Karpas-422 (cell line): ENCODE results near the gene ZNF385D. TPM values are rescaled to one million over a fixed set of nuclear protein-coding genes. Genes with fewer than 3 reads are reported as not detected.

Source experiments
- DNase-seq: peaks from one replicate; pipeline ENCODE4 v3.0.0-alpha.2; 2015
- H2AFZ ChIP-seq: fragments of 200-600 bp; sonication (generic); 2 replicates; pipeline ENCODE4 v1.6.1; 2014; ENCODE audit warnings: antibody characterized with exemption, low read length, mixed read lengths
- H3K27ac ChIP-seq: fragments of 200-600 bp; sonication (generic); 2 replicates; pipeline ENCODE4 v1.5.1; 2014; ENCODE audit warnings: mild to moderate bottlenecking, low read length, moderate library complexity
- H3K27me3 ChIP-seq: fragments of 200-600 bp; sonication (generic); 2 replicates; pipeline ENCODE4 v1.6.1; 2014; ENCODE audit warnings: low read length, mixed read lengths
- H3K36me3 ChIP-seq: fragments of 200-600 bp; sonication (generic); 2 replicates; pipeline ENCODE4 v1.6.1; 2014; ENCODE audit warnings: low read length, mixed read lengths; ENCODE audit not compliant: insufficient read depth
- H3K4me1 ChIP-seq: fragments of 200-600 bp; sonication (generic); 2 replicates; pipeline ENCODE4 v1.6.1; 2014; ENCODE audit warnings: mild to moderate bottlenecking, low read length, mixed read lengths
- H3K4me2 ChIP-seq: fragments of 200-600 bp; sonication (generic); 2 replicates; pipeline ENCODE4 v1.6.1; 2014; ENCODE audit warnings: low read length, low read depth, mild to moderate bottlenecking; ENCODE audit not compliant: poor library complexity, severe bottlenecking
- H3K4me3 ChIP-seq: fragments of 200-600 bp; sonication (generic); 2 replicates; pipeline ENCODE4 v1.5.1; 2014; ENCODE audit warnings: mild to moderate bottlenecking, antibody characterized with exemption, low read length, mixed read lengths
- H3K79me2 ChIP-seq: fragments of 200-600 bp; sonication (generic); 2 replicates; pipeline ENCODE4 v1.6.1; 2014; ENCODE audit warnings: mild to moderate bottlenecking, low read length, mixed read lengths
- H3K9ac ChIP-seq: fragments of 200-600 bp; sonication (generic); 2 replicates; pipeline ENCODE4 v1.6.0; 2014; ENCODE audit warnings: low read length
- H3K9me2 ChIP-seq: fragments of 200-600 bp; sonication (generic), shearing (Covaris generic); replicated peaks from 2 replicates; pipeline ENCODE4 v1.6.0; 2014; ENCODE audit warnings: mild to moderate bottlenecking, low read length, moderate library complexity; ENCODE audit not compliant: insufficient read depth
- H3K9me3 ChIP-seq: fragments of 300-700, 200-600 bp; sonication (generic); 2 replicates; pipeline ENCODE4 v1.6.1; 2014; ENCODE audit warnings: low read length, mixed read lengths
- H4K20me1 ChIP-seq: fragments of 200-600 bp; sonication (generic); 2 replicates; pipeline ENCODE4 v1.6.1; 2014; ENCODE audit warnings: mild to moderate bottlenecking, antibody characterized with exemption, low read length, low read depth; ENCODE audit not compliant: insufficient read depth
- total RNA-seq: library from RNA; depleted of rRNA; stranded (reverse); fragments of >200 nt; shearing (Covaris generic); gene quantifications from 2 replicates; pipeline ENCODE4 v1.2.3, GENCODE V29; 2014; ENCODE audit warnings: low replicate concordance

Gene ZNF385D
- total RNA-seq, 1 experiment from 2014 or later: not detected

DNA sequence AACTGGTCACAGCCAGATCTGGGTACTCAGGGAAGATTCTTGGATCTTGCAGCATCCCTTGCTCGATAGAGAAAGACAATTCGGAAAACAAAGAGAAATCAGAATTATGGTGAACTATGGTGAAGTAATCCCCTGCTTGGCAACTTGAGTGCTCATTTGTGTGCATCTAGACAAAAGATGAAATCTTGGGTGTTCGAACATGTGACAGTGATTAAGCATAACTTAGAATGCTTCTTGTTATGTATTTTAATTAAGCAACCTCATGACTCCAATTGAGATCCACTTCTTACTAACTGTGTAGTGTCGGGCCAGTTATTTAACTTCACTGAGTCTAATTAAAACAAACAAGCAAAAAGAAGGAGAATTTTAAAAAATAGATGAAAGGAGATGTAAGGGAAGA, 56.5 kb downstream of the ZNF385D start:
- Histone ChIP-seq H3K9ac (no peak overlapping the region), H3K4me2 (no peak overlapping the region), H3K9me2 (no peaks in the 10 kb centered on the region), H3K4me3 (no peak overlapping the region), H3K79me2 (no peaks in the 10 kb centered on the region), H3K36me3 (no peaks in the 10 kb centered on the region), H4K20me1 (no peaks in the 10 kb centered on the region), H2AFZ (no peak overlapping the region), H3K9me3 (peaks cover 3% of the 10 kb centered on the region; the same call in 1 of the 2 replicates), H3K27me3 (no peaks in the 10 kb centered on the region), H3K27ac (no peak overlapping the region), H3K4me1 (no peaks in the 10 kb centered on the region)
- DNase-seq: no peak

GRCh38 chr3:21691036-21691435, 60.0 kb downstream of the ZNF385D start:
- H3K9ac ChIP-seq: no peak overlapping the region
- H3K4me3 ChIP-seq: no peak overlapping the region
- DNase-seq: no peak
- H3K9me2 ChIP-seq: no peaks in the 10 kb centered on the region
- H3K9me3 ChIP-seq: peaks cover 6% of the 10 kb centered on the region; the same call in 1 of the 2 replicates
- H3K4me2 ChIP-seq: no peak overlapping the region
- H3K79me2 ChIP-seq: no peaks in the 10 kb centered on the region
- no peak overlapping the region for H2AFZ ChIP-seq
- no peaks in the 10 kb centered on the region for H3K36me3 ChIP-seq
- no peaks in the 10 kb centered on the region for H3K4me1 ChIP-seq
- H4K20me1 ChIP-seq: no peaks in the 10 kb centered on the region
- H3K27ac ChIP-seq: no peak overlapping the region
- H3K27me3 ChIP-seq: no peaks in the 10 kb centered on the region

DNA sequence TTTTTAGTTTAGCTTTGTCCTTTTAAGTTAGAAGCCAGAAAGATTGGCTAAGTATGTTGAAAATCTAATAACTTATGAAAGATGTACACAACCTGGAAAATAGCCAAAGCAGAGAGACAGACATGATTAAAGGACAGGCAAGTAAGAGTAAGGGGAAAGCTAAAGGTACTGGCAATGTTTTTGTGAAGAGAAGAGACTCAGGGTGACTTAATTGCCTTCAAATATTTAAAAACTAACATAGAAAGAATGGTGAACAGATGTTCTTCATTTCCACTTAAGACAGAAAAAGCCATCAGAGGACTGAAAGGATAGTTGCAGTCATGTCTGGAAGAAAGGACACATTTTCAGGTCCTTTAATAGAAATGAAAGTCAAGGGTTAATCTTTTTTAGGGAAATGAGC, 68.8 kb downstream of the ZNF385D start:
- Histone ChIP-seq H3K79me2 (no peaks in the 10 kb centered on the region), H3K4me2 (no peak overlapping the region), H4K20me1 (no peaks in the 10 kb centered on the region), H3K27ac (no peak overlapping the region), H3K9ac (no peak overlapping the region), H3K36me3 (no peaks in the 10 kb centered on the region), H3K4me3 (no peak overlapping the region), H3K9me2 (no peaks in the 10 kb centered on the region), H2AFZ (no peak overlapping the region), H3K27me3 (no peaks in the 10 kb centered on the region), H3K9me3 (peaks cover 3% of the 10 kb centered on the region; the same call in 1 of the 2 replicates), H3K4me1 (no peaks in the 10 kb centered on the region)
- no peak for DNase-seq

- Histone ChIP-seq H3K27me3 (no peaks in the 10 kb centered on the region), H4K20me1 (no peaks in the 10 kb centered on the region), H3K4me1 (no peaks in the 10 kb centered on the region), H3K27ac (no peak overlapping the region), H3K79me2 (no peaks in the 10 kb centered on the region), H3K4me3 (no peak overlapping the region), H3K36me3 (no peaks in the 10 kb centered on the region), H3K9me3 (peaks cover 3% of the 10 kb centered on the region; the same call in 1 of the 2 replicates), H3K9ac (no peak overlapping the region), H2AFZ (no peak overlapping the region), H3K4me2 (no peak overlapping the region), H3K9me2 (no peaks in the 10 kb centered on the region)
- DNase-seq: no peak
Observed at GRCh38 chr3:21673393-21673792, 77.6 kb downstream of the ZNF385D start.

DNA sequence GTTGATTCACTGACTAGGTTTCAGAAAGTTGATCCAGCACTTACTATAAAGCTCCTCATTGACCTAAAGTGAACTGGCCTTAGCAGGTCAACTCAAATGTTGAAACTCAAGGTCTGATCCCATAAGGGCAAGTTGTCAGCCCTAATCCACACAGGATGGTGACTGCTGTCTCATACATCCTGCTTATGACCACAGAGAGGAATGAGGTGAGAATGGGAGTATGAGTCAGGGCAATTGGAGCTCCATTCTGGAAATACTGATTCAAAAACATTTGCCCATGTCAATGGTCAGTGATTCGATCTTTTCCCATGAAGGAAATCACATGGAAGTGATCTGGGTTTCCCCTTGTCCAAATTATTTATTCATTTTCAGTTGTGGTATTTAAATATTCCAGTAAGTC, 78.7 kb downstream of the ZNF385D start:
- Histone ChIP-seq H2AFZ (no peak overlapping the region), H3K9ac (no peak overlapping the region), H3K27me3 (no peaks in the 10 kb centered on the region), H3K4me1 (no peaks in the 10 kb centered on the region), H3K36me3 (no peaks in the 10 kb centered on the region), H3K79me2 (no peaks in the 10 kb centered on the region), H3K27ac (no peak overlapping the region), H3K9me2 (no peaks in the 10 kb centered on the region), H3K4me3 (no peak overlapping the region), H3K4me2 (no peak overlapping the region), H3K9me3 (peaks cover 6% of the 10 kb centered on the region; the same call in 1 of the 2 replicates), H4K20me1 (no peaks in the 10 kb centered on the region)
- DNase-seq: no peak

- no peaks in the 10 kb centered on the region for H3K79me2 ChIP-seq
- H3K4me3 ChIP-seq: no peak overlapping the region
- H3K36me3 ChIP-seq: no peaks in the 10 kb centered on the region
- no peak overlapping the region for H2AFZ ChIP-seq
- no peaks in the 10 kb centered on the region for H3K4me1 ChIP-seq
- no peaks in the 10 kb centered on the region for H4K20me1 ChIP-seq
- H3K4me2 ChIP-seq: no peak overlapping the region
- no peak for DNase-seq
- peaks cover 6% of the 10 kb centered on the region; the same call in 1 of the 2 replicates for H3K9me3 ChIP-seq
- H3K27me3 ChIP-seq: no peaks in the 10 kb centered on the region
- no peak overlapping the region for H3K9ac ChIP-seq
- H3K9me2 ChIP-seq: no peaks in the 10 kb centered on the region
- H3K27ac ChIP-seq: no peak overlapping the region
Observed at GRCh38 chr3:21670386-21670785, 80.6 kb downstream of the ZNF385D start.

DNA sequence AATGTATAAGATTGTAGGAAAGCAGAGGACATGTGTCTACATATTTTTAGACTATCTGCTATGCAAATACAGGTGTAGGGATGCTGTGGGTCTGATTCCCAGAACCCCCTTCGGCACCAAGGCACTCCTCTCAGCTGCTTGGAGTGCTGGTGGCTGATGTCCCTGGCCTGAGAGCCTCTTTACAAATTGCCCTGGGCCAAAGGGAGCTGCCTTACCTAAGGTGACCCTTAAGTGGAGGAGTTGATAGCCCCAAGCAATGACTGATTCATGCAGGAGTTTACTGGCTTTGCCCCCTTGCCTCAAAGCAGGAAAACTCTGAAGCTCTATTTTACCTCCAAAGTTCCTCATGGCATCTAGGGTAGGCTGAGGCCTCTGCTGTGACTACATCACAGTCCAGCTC, 83.0 kb downstream of the ZNF385D start:
- Histone ChIP-seq H3K9me2 (no peaks in the 10 kb centered on the region), H3K4me1 (no peaks in the 10 kb centered on the region), H3K4me3 (no peak overlapping the region), H3K9ac (no peak overlapping the region), H3K27ac (no peak overlapping the region), H3K36me3 (no peaks in the 10 kb centered on the region), H3K9me3 (peaks cover 3% of the 10 kb centered on the region; the same call in 1 of the 2 replicates), H3K27me3 (no peaks in the 10 kb centered on the region), H3K4me2 (no peak overlapping the region), H3K79me2 (no peaks in the 10 kb centered on the region), H4K20me1 (no peaks in the 10 kb centered on the region), H2AFZ (no peak overlapping the region)
- no peak for DNase-seq

DNA sequence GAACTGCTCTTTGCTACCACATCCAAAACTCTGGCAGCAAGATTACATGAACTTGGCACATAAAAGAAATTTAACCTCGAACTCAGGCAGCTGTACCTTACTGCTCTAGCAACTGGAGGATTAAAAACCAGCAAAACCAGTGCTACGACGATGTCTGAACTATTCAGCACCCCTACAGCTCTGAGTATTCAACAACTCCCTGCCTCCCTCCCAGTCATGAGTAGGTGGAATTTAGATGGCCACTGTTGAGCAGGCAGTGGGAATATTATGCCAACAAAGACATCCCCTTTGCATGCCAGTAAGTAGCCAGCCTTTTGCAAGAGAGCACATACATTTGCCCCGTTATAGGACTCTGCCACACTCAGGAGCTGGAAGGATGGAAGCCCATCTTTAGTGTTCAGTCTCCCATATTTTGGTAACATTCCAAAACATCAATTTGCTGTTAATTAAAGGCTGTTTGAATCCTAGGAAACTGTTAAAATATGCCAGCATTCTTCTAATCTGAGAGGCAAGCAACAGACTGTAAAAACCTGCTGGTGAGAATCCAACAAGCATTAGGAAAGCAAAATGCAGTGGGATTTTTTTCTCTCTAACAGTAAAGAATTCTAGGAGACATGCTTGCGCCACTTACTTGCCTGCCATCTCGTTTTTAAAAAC, 85.4 kb downstream of the ZNF385D start:
- H3K27me3 ChIP-seq: no peaks in the 10 kb centered on the region
- no peak overlapping the region for H2AFZ ChIP-seq
- H3K4me3 ChIP-seq: no peak overlapping the region

More for the DNA sequence above, 85.4 kb downstream of the ZNF385D start:
- Histone ChIP-seq H3K27ac (no peak overlapping the region), H3K79me2 (no peaks in the 10 kb centered on the region), H3K9ac (no peak overlapping the region), H3K36me3 (no peaks in the 10 kb centered on the region), H3K4me1 (no peaks in the 10 kb centered on the region), H3K9me2 (no peaks in the 10 kb centered on the region), H3K4me2 (no peak overlapping the region), H3K9me3 (peaks cover 3% of the 10 kb centered on the region; the same call in 1 of the 2 replicates), H4K20me1 (no peaks in the 10 kb centered on the region)
- DNase-seq: no peak
